Cardiac septum (tissue), 1 donor: ENCODE results near the gene CAST. TPM values are rescaled to one million over a fixed set of nuclear protein-coding genes. Genes with fewer than 3 reads are reported as not detected.

Experiments
- DNase-seq: peaks from one replicate; pipeline ENCODE4 v3.0.0-alpha.2; 2020; ENCODE audit warnings: low spot score
- intact Hi-C: fragments of 100-400 bp; cut with DNase I; formaldehyde crosslinking; loops from one replicate; pipeline ENCODE4 v1.14.0; 2022
- total RNA-seq: library from RNA; stranded (reverse); fragmentation: NEBNext Ultra II Directional; extraction: Animal tissue kit (Norgen Biotek cat#: 25700); gene quantifications from one replicate; pipeline ENCODE4 v1.2.1, GENCODE V29; 2021
- donor health status: DM: no; HTN: no; CAD: no.

CAST gene
- total RNA-seq, 1 donor from 2014 or later, result 449 TPM

GRCh38 chr5:96702503-96703383, 40.6 kb downstream of the CAST start:
- DNase-seq, result peak; percentile 96
- intact Hi-C loops, result loop anchor here (1.0 kb wide), 2 partner anchors 40 kb away; partner anchors contain the start of gene CAST

DNA sequence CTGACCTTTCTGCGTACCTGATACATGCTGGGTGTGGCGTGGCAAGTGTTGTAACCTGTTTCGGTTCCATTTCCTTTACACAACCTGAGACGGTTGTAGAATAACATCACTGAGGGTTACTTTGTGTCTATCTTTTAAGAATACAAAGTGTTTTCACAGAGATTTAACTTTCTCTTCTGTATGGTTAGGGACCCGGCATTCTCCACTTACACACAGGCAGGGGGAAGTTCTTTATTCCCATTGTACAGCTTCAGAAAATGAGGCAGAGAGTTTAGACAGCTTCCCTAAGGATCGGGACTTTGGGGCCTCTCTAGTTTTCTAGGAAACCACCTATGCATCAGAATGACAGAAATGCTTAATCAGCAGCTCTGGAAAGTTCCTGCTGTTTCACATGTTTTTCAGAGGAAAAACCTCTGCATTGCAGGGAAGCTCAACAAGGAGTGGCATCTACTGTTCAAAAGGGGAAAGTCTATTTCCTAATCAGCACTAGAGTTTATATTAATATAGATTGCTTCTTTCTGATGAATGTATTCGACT, 41.3 kb downstream of the CAST start:
- DNase-seq, result no peak
- intact Hi-C loops, result no loop called here

- intact Hi-C loops, result no loop called here
- no peak for DNase-seq
Measured at GRCh38 chr5:96703995-96704394, 41.8 kb downstream of the CAST start.

DNA sequence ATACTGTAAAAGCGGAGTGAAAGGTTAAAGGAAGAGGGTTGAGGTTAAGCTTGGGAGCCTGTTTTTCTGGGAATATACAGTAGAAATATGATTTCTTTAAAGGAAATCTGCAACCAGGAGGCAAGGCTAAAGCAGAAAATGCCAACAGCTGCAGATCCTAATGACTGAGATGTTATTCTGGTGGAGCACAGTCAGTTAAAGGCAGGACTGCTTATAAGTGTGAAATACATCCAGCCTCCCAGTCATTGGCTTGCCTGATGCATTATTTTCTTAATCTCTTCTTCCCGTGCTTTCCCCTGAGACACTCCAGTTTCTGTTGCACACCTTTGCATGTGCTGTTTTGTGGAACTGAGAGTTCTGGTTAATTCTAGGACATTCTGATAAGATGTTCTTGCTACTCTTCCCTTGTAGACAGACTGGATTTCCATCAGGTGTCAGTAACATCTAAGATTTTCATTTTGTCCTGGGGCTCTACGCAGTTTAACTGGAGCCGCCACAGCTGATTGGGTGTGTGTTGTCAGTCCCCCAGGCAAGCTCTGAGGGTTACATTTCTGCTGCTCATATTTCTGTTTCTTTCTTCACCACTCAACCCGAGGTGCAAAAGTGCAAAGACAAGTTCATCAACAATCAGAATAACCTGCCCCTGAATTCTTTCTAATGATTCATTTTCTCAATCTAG, 44.4 kb downstream of the CAST start:
- intact Hi-C loops, result no loop called here
- no peak for DNase-seq

DNA sequence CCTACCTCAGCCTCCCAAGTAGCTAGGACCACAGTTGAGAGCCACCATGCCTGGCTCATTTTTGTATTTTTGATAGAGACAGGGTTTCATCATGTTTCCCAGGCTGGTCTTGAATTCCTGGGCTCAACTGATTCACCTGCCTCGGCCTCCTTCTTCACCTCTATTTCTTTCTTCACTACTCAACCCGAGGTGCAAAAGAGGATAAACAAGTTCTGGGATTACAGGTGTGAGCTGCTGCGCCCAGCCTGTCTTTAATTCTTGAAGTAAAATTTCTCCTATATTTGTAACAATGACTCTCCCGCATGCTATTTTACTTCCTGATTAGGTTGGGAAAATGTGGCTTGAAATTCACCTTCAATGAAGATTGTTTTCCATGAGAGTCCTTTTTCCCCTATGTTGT, 46.4 kb downstream of the CAST start:
- no peak for DNase-seq
- intact Hi-C loops, result no loop called here

- intact Hi-C loops, result no loop called here
- DNase-seq, result no peak
Measured at GRCh38 chr5:96709152-96709821, 47.1 kb downstream of the CAST start.

DNA sequence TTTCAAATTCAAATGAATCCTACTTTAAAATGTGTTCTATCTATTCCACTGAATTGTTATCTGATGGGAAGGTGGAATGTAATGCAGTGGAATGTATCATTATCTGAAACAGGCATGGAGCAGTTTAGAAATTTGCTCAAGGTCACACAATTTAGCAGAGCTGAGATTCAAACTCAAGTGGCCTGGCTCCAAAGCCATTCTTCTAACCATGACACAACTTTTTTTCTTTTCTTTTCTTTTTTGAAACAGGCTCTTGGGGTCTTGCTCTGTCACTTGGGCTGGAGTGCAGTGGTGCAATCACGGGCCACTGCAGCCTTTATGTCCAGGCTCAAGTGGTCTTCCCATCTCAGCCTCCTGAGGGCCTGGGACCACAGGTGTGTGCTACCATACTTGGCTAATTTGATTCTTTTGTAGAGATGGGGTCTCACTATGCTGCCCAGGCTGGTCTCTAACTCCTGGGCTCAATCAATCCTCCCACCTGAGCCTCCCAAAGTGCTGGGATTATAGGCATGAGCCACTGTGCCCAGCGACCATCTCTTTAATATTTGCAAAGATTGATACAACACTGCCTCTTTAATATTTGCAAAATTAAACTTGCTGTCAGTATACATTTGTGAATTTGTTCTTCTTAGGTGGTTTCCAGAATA, 50.0 kb downstream of the CAST start:
- DNase-seq, result no peak
- intact Hi-C loops, result no loop called here

DNA sequence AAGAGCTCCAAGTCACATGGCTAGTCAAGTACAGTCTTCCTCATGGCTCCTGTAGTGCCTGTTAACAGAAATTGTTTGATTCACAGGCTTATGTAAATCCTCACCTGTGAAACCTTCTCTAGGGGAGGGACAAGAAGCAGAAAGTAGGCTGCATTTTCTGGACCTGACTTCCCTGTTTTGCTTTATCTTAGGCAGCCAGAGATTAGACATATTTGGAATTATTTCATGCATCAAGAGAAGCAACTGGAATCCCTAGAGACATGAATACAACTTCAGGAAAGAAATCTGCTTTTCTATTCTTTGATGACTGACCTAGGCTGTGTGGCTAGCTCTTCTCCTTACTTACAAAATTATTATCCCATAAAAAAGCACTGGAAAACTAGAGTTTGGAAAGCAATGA, 52.3 kb downstream of the CAST start:
- DNase-seq, result no peak
- intact Hi-C loops, result no loop called here

GRCh38 chr5:96714951-96715451, 52.8 kb downstream of the CAST start:
- DNase-seq, result no peak
- intact Hi-C loops, result no loop called here

DNA sequence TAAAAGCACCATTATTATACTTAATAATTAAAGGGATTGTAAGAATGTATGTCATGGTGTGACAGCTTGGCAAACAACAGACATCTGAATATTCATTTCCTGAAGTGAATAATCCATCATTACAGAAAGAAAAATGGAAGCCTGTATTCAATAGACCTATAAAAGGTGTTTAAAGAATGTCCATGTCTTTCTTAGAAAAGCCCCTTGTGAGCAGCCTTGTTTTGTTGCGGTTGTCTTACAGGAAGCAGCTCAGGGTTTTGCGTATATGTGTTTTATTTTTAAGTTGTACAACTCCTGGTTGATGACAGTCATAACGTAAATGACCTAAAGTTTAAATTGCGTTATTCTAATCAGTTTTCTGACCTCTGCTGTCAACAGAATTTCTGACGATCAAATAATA, 53.8 kb downstream of the CAST start:
- intact Hi-C loops, result no loop called here
- DNase-seq, result no peak

DNA sequence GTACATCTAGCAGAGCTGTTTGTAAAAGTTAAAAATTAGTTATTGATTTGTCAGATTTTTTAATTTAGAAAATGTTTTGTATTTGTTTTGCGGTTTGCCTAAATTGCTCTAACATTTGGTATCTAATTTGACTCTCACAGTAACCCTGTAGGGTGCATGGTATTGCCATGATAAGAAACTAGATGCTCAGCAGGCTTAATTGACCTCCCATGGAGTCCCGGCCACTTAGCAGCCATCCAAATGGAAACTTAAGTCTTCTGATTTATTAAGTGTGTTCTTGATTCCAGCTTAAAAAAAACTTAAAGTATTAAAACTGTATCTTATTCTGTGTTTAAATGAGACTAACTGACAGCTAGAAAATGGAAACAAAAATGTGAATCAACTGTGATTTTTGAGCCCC, 54.5 kb downstream of the CAST start:
- no peak for DNase-seq
- intact Hi-C loops, result no loop called here

- intact Hi-C loops, result no loop called here
- DNase-seq, result no peak
Measured at GRCh38 chr5:96717874-96718273, 55.7 kb downstream of the CAST start.

DNA sequence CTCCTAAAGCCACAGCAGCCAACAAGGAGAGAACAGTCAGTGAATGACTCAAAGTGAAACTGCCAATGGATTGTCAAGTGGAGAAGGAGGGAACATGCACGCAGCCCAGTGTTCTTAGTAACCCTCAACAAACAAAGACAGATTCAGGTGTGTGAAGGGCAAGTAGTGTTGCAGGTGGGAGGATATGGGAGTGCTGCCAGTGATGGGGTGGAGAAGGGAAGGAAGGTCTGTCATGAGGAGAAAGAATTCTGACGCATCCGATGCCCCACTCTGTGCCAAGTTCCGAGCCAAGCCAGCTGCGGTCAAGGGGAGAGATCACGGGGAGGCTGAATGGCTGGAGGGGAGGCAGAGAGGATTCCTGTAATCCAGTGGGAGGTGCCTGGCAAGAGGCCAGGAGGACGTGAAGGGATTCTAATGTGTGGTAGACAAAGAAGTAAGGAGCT, 56.5 kb downstream of the CAST start:
- intact Hi-C loops, result no loop called here

GRCh38 chr5:96720408-96720807, 58.2 kb downstream of the CAST start:
- intact Hi-C loops, result no loop called here
- DNase-seq, result no peak

More for the DNA sequence above, 56.5 kb downstream of the CAST start:
- peak; percentile 80 for DNase-seq

GRCh38 chr5:96721351-96721977, 59.3 kb downstream of the CAST start:
- intact Hi-C loops, result no loop called here
- no peak for DNase-seq

DNA sequence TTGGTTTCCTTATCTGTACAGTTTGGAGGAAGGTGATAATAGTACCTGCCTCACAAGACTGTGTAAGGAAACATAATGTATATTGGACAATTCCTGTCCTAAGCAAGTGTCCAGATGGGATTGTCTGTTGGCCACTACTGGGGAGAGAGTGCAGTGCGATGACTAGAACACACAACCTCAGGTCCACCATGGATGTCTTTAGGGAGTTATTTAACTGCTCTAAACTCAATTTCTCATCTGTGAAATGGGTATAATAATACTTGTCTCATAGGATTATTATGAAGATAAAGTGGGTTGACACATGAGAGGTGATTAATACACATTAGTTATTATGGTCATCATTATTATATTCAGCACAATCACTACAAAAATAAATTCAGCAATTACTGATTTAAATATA, 63.1 kb downstream of the CAST start:
- no peak for DNase-seq
- intact Hi-C loops, result no loop called here

- intact Hi-C loops, result no loop called here
- no peak for DNase-seq
Measured at GRCh38 chr5:96726802-96727201, 64.6 kb downstream of the CAST start.

DNA sequence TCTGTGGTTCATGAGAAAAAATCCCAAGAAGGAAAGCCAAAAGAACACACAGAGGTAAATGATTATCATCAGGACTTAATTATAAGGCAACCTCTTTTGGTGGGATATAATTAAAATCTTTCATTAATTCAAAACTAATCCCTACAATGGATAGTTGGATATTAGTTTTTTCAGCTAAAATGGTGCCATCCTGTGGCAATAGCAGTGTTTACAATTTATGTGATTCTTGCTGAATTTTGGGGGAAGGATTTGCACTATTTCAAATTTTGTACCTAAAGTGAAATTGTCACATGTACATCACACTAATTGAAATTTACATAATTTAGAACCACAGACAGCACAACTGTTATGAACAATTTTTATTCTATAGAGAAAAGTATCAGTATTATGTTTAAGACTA, 67.0 kb downstream of the CAST start:
- intact Hi-C loops, result loop anchor here (1.0 kb wide), 1 partner anchor 115 kb away; no protein-coding TSS in a partner anchor
- no peak for DNase-seq

- intact Hi-C loops, result no loop called here
Measured at GRCh38 chr5:96730586-96730985, 68.4 kb downstream of the CAST start.

More at GRCh38 chr5:96730586-96730985, 68.4 kb downstream of the CAST start:
- no peak for DNase-seq
